CD4-positive, alpha-beta T cell treated with Interleukin-2 at 100 ng/mL for 4 hours (primary cell): ENCODE measurements around the gene ZNF775.
A peak's percentile ranks its signal among the peaks of the same experiment; 100 is the strongest.

Experiments used
- DNase-seq: peaks from one replicate; pipeline ENCODE4 v3.0.0-alpha.2; 2020; ENCODE audit warnings: low spot score

ZNF775 gene

DNA sequence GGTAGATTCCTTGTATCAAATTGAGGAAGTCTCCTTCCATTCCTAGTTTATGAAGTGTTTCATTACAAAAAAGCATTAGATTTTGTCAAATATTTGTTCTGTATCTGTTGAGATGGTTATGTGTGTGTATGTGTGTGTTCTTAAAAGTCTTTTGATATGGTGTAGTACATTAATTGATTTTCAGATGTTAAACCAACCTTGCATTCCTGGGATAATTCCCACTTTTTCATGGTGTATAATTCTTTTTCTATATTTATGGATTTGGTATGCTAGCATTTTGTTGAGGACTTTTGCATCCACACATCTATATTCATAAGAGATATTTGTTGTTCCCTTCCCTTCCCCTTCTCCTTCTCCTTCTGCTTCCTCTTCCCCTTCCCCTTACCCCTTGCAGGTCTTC lies 62.4 kb downstream of the ZNF775 start:
- no peak for DNase-seq

DNA sequence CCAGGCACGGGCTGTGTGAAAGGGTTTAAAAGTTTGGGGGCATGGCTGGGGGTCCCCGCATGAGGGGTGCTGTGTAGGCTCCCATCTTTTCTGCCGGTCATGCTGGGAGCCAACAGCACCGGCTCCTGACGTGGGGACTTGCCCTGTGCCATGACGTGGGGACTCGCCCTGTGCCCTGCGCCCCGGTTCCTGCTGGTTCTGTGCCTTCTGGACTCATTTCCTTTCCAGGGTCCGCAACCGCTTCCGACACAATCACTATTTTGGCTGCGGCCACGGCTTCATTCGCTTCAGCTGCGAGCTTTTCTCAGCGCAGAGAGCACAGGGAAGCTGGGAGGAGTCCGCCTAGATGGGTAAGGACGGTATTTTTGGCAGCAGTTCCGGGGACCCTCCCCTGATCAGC lies 63.7 kb downstream of the ZNF775 start:
- DNase-seq: no peak

DNA sequence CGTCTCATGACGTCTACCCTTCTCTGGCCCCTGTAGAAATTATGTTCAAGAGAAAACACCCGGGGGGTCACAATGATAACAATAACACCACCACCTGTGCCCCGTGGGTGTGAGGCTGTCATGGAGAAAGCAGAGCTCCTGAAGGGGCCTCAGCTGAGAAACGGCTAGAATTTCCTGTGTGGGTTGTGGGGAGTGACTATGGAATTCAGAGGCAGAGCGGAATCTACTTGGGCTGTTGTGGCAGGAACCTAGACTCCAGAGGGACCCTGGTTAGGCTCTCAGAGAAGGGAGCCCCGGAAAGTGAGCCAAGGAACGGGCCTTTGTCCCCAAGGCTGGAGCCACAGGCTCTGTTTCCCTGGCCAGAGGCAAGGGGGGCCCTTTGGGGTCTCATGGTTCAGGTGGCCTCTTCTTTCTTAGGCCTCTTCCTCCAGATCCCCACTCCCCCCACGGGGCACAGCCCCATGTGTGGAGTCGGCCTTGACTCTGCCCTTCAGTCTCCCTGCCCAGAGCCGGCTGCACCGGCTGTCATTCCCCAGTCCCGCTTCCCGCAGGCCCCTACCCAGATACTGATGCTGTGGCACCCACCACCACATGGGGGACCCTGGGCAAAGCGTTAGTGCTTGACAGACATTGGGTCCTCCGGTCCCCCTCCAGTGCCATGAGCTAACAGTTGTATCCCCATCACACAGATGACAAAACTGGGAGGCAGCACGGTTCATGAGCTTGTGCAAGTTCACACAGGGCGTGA lies 64.8 kb downstream of the ZNF775 start:
- DNase-seq: no peak

- no peak for DNase-seq
These were observed 65.7 kb downstream of the ZNF775 start for GRCh38 chr7:150444674-150445365.

GRCh38 chr7:150446288-150446938 lies 67.3 kb downstream of the ZNF775 start:
- peak; percentile 50 for DNase-seq
